Measurements from ENCODE around the gene OR2M5. TPM values are rescaled to one million over a fixed set of nuclear protein-coding genes. Genes with fewer than 3 reads are reported as not detected.

OR2M5 gene
- total RNA-seq, 1 experiment from 2014 or later, result not detected

- BruUV-seq (replicated peaks), result no TSS peak
- H3K9me3 ChIP-seq (ENCODE audit: low read depth, low read length, poor library complexity, severe bottlenecking), result peaks cover 35% of the 10 kb centered on the region
- TF ChIP-seq, protein P1, sequence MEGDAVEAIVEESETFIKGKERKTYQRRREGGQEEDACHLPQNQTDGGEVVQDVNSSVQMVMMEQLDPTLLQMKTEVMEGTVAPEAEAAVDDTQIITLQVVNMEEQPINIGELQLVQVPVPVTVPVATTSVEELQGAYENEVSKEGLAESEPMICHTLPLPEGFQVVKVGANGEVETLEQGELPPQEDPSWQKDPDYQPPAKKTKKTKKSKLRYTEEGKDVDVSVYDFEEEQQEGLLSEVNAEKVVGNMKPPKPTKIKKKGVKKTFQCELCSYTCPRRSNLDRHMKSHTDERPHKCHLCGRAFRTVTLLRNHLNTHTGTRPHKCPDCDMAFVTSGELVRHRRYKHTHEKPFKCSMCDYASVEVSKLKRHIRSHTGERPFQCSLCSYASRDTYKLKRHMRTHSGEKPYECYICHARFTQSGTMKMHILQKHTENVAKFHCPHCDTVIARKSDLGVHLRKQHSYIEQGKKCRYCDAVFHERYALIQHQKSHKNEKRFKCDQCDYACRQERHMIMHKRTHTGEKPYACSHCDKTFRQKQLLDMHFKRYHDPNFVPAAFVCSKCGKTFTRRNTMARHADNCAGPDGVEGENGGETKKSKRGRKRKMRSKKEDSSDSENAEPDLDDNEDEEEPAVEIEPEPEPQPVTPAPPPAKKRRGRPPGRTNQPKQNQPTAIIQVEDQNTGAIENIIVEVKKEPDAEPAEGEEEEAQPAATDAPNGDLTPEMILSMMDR (conservative IDR thresholded peaks at IDR 0.05; ENCODE audit: low read depth, low read length), result no peak
- TF ChIP-seq EZH2 (IDR thresholded peaks at IDR 0.05; ENCODE audit: borderline replicate concordance, low read depth, low read length, poor library complexity, severe bottlenecking), result no peak
- no peaks in the 10 kb centered on the region for H3K27me3 ChIP-seq (replicated peaks; ENCODE audit: insufficient read depth, low read depth, low read length, poor library complexity)
- no peak for DNase-seq (ENCODE audit: low spot score)
- CTCF ChIA-PET, result no interaction called here
- no peak overlapping the region for H3K27ac ChIP-seq (ENCODE audit: low read depth, low read length, poor library complexity, severe bottlenecking)
- H3K4me1 ChIP-seq (ENCODE audit: insufficient read depth, low read length, poor library complexity, severe bottlenecking), result no peaks in the 10 kb centered on the region
- POLR2A ChIA-PET (ENCODE audit: low non-redundant PET), result no interaction called here
- no peaks in the 10 kb centered on the region for H3K36me3 ChIP-seq (ENCODE audit: insufficient read depth, low read length, poor library complexity, severe bottlenecking)
- H3K4me3 ChIP-seq (ENCODE audit: low read depth, low read length, poor library complexity, severe bottlenecking), result no peak overlapping the region
- intact Hi-C loops (cut with micrococcal nuclease; ENCODE audit: unreplicated experiment), result no loop called here
Measured at GRCh38 chr1:248111157-248111556, 33.8 kb upstream of the OR2M5 start.

GRCh38 chr1:248114890-248115289 lies 30.1 kb upstream of the OR2M5 start:
- no TSS peak for BruUV-seq (replicated peaks)
- TF ChIP-seq, protein P1 (conservative IDR thresholded peaks at IDR 0.05; ENCODE audit: low read depth, low read length), result no peak
- TF ChIP-seq EZH2 (IDR thresholded peaks at IDR 0.05; ENCODE audit: borderline replicate concordance, low read depth, low read length, poor library complexity, severe bottlenecking), result no peak
- Histone ChIP-seq H3K27me3 (replicated peaks; ENCODE audit: insufficient read depth, low read depth, low read length, poor library complexity) (no peaks in the 10 kb centered on the region), H3K4me3 (ENCODE audit: low read depth, low read length, poor library complexity, severe bottlenecking) (no peak overlapping the region), H3K27ac (ENCODE audit: low read depth, low read length, poor library complexity, severe bottlenecking) (no peak overlapping the region), H3K4me1 (ENCODE audit: insufficient read depth, low read length, poor library complexity, severe bottlenecking) (no peaks in the 10 kb centered on the region), H3K9me3 (ENCODE audit: low read depth, low read length, poor library complexity, severe bottlenecking) (peaks cover 21% of the 10 kb centered on the region), H3K36me3 (ENCODE audit: insufficient read depth, low read length, poor library complexity, severe bottlenecking) (no peaks in the 10 kb centered on the region)
- intact Hi-C loops (cut with micrococcal nuclease; ENCODE audit: unreplicated experiment), result no loop called here
- POLR2A ChIA-PET (ENCODE audit: low non-redundant PET), result no interaction called here
- no peak for DNase-seq (ENCODE audit: low spot score)
- CTCF ChIA-PET, result no interaction called here

GRCh38 chr1:248127653-248128052 lies 17.3 kb upstream of the OR2M5 start:
- Histone ChIP-seq H3K36me3 (ENCODE audit: insufficient read depth, low read length, poor library complexity, severe bottlenecking) (no peaks in the 10 kb centered on the region), H3K27ac (ENCODE audit: low read depth, low read length, poor library complexity, severe bottlenecking) (no peak overlapping the region), H3K4me3 (ENCODE audit: low read depth, low read length, poor library complexity, severe bottlenecking) (no peak overlapping the region), H3K27me3 (replicated peaks; ENCODE audit: insufficient read depth, low read depth, low read length, poor library complexity) (no peaks in the 10 kb centered on the region), H3K4me1 (ENCODE audit: insufficient read depth, low read length, poor library complexity, severe bottlenecking) (no peaks in the 10 kb centered on the region), H3K9me3 (ENCODE audit: low read depth, low read length, poor library complexity, severe bottlenecking) (peaks cover 28% of the 10 kb centered on the region)
- TF ChIP-seq EZH2 (IDR thresholded peaks at IDR 0.05; ENCODE audit: borderline replicate concordance, low read depth, low read length, poor library complexity, severe bottlenecking), result no peak
- TF ChIP-seq, protein P1 (conservative IDR thresholded peaks at IDR 0.05; ENCODE audit: low read depth, low read length), result no peak
- DNase-seq (ENCODE audit: low spot score), result no peak
- ChIA-PET POLR2A (ENCODE audit: low non-redundant PET) (no interaction called here), CTCF (no interaction called here)
- intact Hi-C loops (cut with micrococcal nuclease; ENCODE audit: unreplicated experiment), result no loop called here
- BruUV-seq (replicated peaks), result no TSS peak
